Spinal cord (tissue), 10 donors: ENCODE results near the gene CDKN1B. TPM values are rescaled to one million over a fixed set of nuclear protein-coding genes. Genes with fewer than 3 reads are reported as not detected.

ENCODE experiments used
- DNase-seq, 6 donors: peaks; one replicate each; pipeline versions ENCODE4 v3.0.0 to v3.0.0-alpha.2; 2013 to 2015; ENCODE audit warnings: low spot score in 6 of 6, low read depth in 4 of 6
- H3K27ac ChIP-seq: one replicate; pipeline ENCODE4 v1.5.1; 2013; ENCODE audit warnings: low read depth, low read length, control low read depth
- H3K27me3 ChIP-seq: one replicate; pipeline ENCODE4 v1.6.1; 2013; ENCODE audit warnings: low read length; ENCODE audit not compliant: control insufficient read depth, insufficient read depth
- H3K36me3 ChIP-seq: one replicate; pipeline ENCODE4 v1.6.1; 2013; ENCODE audit warnings: low read length; ENCODE audit not compliant: control insufficient read depth, insufficient read depth
- H3K4me1 ChIP-seq: one replicate; pipeline ENCODE4 v1.6.1; 2013; ENCODE audit warnings: low read length; ENCODE audit not compliant: control insufficient read depth, insufficient read depth
- H3K4me3 ChIP-seq: one replicate; pipeline ENCODE4 v1.5.1; 2013; ENCODE audit warnings: low read depth, low read length, control low read depth
- H3K9me3 ChIP-seq: one replicate; pipeline ENCODE4 v1.6.1; 2013; ENCODE audit warnings: low read length; ENCODE audit not compliant: control insufficient read depth, insufficient read depth
- WGBS: methylation state at CpG from one replicate; pipeline ENCODE4 v1.1.5; 2013; ENCODE audit warnings: missing lambda C conversion rate; ENCODE audit not compliant: insufficient coverage; 5-methylcytosine and 5-hydroxymethylcytosine counted together
- polyA plus RNA-seq, 2 donors: library from polyadenylated mRNA; unstranded; fragments of 120-200 nt; gene quantifications; one replicate each; pipeline ENCODE4 v1.2.1, GENCODE V29; 2013; ENCODE audit not compliant: insufficient read length in 2 of 2
- total RNA-seq, 2 donors: library from RNA; depleted of rRNA in 1 of 2; stranded (reverse); fragments of 120-200 nt in 1 of 2; fragments of >200 nt in 1 of 2; gene quantifications; one replicate each; pipeline versions ENCODE4 v1.2.3 to v1.2.4, GENCODE V29; 2013 to 2014
- donor health status: healthy.

CDKN1B gene
- total and polyA plus RNA-seq, 4 donors = 63.2 to 90.6 (median 88.1) TPM

DNA sequence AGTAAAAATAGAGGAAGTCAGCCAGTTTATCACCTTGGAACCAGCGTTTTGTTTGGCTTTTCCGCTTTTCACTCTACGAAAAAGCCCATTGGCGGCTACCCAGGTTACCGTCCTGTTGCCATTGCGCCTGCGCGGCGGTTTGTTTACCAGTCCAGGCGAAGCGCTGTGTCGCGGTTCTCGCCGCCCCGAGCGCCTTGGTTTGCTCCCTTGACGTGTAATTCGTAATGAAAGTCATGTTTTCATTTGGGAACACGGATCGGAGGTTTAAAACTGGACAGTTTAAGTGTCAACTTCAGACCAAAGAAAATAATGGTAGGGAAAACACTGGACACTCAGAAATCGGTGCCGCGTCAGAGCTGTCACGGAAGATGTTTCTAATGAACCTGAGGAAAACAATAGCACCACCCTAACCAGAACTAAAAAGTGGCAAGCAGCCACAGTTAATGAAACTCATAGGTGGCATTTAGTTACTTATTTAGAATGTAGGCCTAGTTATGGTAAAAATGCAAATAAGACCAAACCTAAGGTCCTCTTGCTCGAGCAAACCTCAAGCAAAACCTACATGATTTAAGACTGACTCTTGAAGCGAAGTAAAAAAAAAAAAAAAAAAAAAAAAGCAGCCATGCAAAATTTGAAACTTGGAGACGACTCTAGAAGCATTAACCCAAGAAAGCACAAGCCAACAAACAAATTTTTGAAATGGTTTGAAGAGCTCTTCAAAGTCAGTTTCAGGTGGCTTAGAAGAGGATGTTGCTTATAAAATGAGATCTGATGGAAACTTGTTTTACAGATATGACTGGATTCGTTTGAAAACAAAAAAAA, 20.4 kb upstream of the CDKN1B start:
- 0% methylated on average over 21 of the region's 29 CpGs for WGBS
- no peaks in the 10 kb centered on the region for H3K4me1 ChIP-seq
- peak in 3 of 6 donors; percentile 83 to 98 (median 96) for DNase-seq

DNA sequence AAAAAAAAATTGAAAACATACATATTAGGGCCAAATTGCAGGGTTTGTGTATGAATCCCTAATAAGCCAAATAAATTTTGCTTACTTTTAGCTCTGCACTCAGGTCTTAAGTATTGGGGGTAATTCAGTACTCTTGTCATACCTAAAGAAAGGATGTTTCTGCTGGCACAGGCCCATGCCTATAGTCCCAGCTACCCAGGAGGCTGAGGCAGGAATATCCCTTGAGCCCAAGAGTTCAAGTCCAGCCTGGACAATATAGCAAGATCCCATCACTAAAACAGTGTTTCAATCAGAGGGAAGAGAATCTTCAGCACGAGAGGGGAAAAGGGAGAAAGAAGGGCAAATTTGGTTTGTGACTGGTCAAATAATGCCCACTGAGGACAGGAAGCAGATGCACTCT, 17.8 kb upstream of the CDKN1B start:
- no peak overlapping the region for H3K27ac ChIP-seq
- no peak for DNase-seq
- H3K4me1 ChIP-seq = no peaks in the 10 kb centered on the region
- no peak overlapping the region for H3K4me3 ChIP-seq
- no peaks in the 10 kb centered on the region for H3K36me3 ChIP-seq
- H3K27me3 ChIP-seq = no peaks in the 10 kb centered on the region
- H3K9me3 ChIP-seq = no peaks in the 10 kb centered on the region
- WGBS = no CpG with 5 or more reads among the region's 1 CpG

More for the DNA sequence above, 20.4 kb upstream of the CDKN1B start:
- Histone ChIP-seq H3K27ac (peak overlapping the region; percentile 97), H3K27me3 (no peaks in the 10 kb centered on the region), H3K36me3 (no peaks in the 10 kb centered on the region), H3K4me3 (peak overlapping the region; percentile 85), H3K9me3 (no peaks in the 10 kb centered on the region)

DNA sequence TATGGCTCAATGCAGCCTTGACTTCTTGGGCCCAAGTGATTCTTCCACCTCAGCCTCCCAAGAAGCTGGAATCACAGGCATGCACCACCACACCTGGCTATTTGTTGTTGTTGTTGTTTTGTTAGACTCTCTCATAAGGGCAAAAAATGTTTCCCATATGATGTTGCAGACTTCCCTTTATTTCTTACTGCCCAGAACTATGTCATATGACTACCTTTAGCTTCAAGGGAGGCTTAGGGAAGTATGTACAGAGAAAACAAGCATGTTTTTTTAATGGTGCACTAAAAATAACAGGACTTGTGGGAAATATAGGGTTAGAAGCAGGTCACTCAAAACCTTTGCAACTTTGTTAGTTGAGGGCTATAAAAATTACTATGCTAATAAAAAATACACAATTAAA, 16.9 kb upstream of the CDKN1B start:
- H3K36me3 ChIP-seq = no peaks in the 10 kb centered on the region
- no peaks in the 10 kb centered on the region for H3K4me1 ChIP-seq
- H3K27ac ChIP-seq = no peak overlapping the region
- no peak overlapping the region for H3K4me3 ChIP-seq
- H3K27me3 ChIP-seq = no peaks in the 10 kb centered on the region
- no peak for DNase-seq
- H3K9me3 ChIP-seq = no peaks in the 10 kb centered on the region

DNA sequence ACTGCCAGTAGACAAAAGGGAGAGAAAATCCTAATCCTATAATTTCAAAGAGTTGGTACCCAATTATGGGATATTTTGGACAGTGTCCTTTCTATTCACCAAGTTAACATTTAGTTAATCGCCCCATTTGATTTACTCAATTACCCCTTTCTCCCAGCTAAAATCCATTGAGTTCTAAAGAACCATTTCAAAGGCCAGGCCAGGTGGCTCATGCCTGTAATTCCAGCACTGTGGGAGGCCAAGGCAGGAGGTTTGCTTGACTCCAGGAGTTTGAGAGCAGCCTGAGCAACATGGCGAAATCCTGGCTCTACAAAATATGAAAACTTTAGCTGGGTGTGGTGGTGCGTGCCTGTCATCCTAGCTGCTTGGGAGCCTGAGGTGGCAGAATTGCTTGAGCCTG, 15.7 kb upstream of the CDKN1B start:
- no peaks in the 10 kb centered on the region for H3K27me3 ChIP-seq
- no peak for DNase-seq
- WGBS = 93% methylated on average over 3 of the region's 3 CpGs
- H3K9me3 ChIP-seq = no peaks in the 10 kb centered on the region
- H3K36me3 ChIP-seq = no peaks in the 10 kb centered on the region
- H3K27ac ChIP-seq = no peak overlapping the region
- no peaks in the 10 kb centered on the region for H3K4me1 ChIP-seq
- no peak overlapping the region for H3K4me3 ChIP-seq

DNA sequence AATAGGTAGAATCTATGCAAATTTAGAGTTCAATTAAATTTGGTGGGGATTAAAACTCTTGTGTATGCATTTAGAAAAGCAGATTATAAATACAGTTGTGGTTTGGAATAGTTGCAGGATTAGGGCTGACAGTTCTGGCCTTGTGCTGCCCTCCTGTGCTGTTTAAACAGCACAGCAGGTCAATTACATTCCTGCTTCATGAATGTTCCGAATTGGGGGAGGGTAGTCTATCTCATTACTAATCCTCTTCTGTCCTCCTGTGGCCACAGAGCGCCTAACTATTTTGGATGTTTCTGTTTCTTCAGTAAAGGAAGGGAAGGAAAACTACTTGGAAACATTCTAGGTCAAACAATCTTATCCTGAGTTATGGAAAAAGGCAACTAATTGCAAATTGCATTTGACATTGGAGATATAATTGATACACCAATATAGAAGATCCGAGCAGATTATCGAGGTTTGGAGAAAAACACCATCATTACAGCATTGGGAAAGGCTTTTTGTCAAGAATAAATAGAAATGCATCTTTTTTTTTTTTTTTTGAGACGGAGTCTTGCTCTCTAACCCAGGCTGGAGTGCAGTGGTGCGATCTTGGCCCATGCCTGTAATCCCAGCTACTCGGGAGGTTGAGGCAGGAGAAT, 12.5 kb upstream of the CDKN1B start:
- Histone ChIP-seq H3K36me3 (no peaks in the 10 kb centered on the region), H3K27ac (no peak overlapping the region), H3K4me3 (no peak overlapping the region), H3K9me3 (no peaks in the 10 kb centered on the region), H3K27me3 (no peaks in the 10 kb centered on the region), H3K4me1 (no peaks in the 10 kb centered on the region)
- WGBS = 61% methylated on average over 2 of the region's 7 CpGs
- DNase-seq = peak in 3 of 6 donors; percentile 87 to 97 (median 95)

DNA sequence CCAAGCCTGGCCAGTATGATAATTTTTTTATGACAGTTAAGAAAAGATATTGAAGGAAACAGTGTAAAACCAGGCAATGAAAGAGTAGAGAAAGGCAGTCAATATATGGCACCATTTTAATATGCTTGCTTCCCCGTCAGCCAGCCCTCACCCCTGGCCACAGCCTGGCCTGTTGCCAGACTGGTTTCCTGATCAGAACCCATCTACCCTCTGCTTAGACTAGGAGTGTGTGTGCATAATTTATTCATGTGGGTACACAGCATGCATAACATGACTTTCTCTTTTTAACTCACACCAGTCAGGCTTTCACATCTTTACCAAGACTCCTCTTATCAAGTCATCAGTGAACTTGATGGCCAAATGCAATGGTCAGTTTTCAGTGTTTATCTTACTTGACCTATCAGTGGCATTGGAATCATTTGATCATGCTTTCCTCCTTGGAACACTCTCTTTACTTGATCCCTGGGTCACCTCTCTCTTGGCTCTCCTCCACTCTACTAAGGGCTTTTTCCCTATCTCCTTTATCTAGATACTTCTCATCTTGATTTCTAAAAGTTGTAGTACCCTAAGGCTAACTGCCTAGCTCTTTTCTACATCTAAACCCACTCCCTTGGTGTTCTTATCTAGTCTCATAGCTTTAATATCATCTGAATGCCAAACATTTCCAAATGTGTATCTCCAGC, 11.2 kb upstream of the CDKN1B start:
- Histone ChIP-seq H3K27ac (no peak overlapping the region), H3K27me3 (no peaks in the 10 kb centered on the region), H3K4me1 (no peaks in the 10 kb centered on the region), H3K4me3 (no peak overlapping the region), H3K9me3 (no peaks in the 10 kb centered on the region), H3K36me3 (no peaks in the 10 kb centered on the region)
- DNase-seq = no peak
- WGBS = no CpG with 5 or more reads among the region's 1 CpG

DNA sequence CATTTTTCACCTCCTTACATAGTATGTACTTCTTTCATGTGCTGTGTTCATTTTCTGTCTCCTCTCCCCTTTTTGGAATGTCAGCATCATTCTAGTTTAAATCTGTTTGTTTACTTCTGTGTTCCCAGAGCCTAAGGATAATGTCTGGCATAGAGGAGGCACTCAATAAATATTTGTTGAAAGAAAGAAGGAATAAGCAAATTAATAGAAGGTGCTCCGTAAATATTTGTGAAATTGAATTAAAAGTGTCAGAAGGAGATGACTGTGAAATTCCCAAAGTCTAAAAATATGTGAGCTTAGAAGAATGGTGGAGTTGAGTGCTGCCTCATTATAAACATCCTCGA, 3.3 kb upstream of the CDKN1B start:
- Histone ChIP-seq H3K4me3 (peak overlapping the region; percentile 57), H3K27ac (peak overlapping the region; percentile 100), H3K9me3 (no peaks in the 10 kb centered on the region), H3K36me3 (peaks cover 3% of the 10 kb centered on the region), H3K27me3 (no peaks in the 10 kb centered on the region), H3K4me1 (peaks cover 19% of the 10 kb centered on the region)
- 12% methylated on average over 2 of the region's 2 CpGs for WGBS
- DNase-seq = no peak

DNA sequence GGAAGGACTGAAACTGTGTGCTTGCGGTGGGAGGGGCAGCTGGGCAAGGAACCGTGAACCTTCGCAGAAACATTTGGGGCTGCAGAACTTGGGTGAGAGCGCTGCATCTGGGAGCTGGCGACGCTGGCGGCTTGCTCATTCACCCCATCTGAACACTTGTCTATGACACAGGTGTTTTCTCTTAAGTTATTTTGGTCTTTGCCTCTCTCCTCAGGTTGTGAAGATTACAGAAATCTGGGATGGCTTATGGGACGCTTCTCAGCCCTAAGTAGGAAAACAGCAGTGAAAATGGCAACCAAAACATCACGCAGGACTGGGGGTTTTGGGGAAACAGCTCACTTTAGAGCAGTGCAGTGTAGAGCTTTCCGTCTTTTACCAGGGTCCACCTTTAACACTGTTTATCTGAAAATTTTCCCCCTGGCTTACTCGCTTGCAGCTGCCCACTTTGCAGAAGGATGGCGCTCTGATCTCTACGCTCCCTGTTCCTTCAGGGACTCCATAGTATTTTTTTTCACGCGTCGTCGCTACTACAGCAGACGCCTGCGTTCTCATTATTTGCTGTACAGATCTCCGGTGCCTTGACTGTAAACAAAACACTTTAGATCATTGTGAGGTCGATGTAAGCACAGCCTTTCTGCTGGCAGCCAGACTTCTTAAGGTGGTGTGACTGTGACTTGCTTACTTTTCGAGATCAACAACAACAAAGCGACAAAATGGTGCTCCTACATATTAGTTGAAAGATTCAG, 2.7 kb upstream of the CDKN1B start:
- peaks cover 19% of the 10 kb centered on the region for H3K4me1 ChIP-seq
- peak overlapping the region; percentile 57 for H3K4me3 ChIP-seq
- H3K27me3 ChIP-seq = no peaks in the 10 kb centered on the region
- peak overlapping the region; percentile 100 for H3K27ac ChIP-seq
- under 1% methylated on average over 18 of the region's 23 CpGs for WGBS
- H3K36me3 ChIP-seq = peaks cover 3% of the 10 kb centered on the region
- no peaks in the 10 kb centered on the region for H3K9me3 ChIP-seq
- DNase-seq = peak in 2 of 6 donors; percentile 69 to 86

DNA sequence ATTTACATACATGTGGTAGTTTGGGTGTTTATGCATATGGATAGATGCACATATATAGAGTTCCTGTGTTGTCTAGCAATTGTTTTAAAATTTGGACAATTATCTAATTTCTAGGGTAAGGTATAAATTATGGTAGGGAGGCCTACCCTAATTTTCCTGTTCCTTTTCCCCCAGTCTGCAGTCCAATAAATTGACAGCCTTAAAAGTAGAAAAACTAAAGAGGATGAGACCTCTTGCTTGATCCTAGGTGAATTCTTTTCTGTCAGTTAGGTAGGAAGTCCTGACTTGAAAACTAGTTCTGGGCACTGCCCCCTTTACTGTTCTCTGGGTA, 2.1 kb upstream of the CDKN1B start:
- Histone ChIP-seq H3K36me3 (peaks cover 3% of the 10 kb centered on the region), H3K4me3 (peak overlapping the region; percentile 100), H3K27ac (peak overlapping the region; percentile 100), H3K27me3 (no peaks in the 10 kb centered on the region), H3K9me3 (no peaks in the 10 kb centered on the region), H3K4me1 (peaks cover 19% of the 10 kb centered on the region)
- DNase-seq = no peak
